ENCODE results near the gene TTC9B.

TTC9B gene

DNA sequence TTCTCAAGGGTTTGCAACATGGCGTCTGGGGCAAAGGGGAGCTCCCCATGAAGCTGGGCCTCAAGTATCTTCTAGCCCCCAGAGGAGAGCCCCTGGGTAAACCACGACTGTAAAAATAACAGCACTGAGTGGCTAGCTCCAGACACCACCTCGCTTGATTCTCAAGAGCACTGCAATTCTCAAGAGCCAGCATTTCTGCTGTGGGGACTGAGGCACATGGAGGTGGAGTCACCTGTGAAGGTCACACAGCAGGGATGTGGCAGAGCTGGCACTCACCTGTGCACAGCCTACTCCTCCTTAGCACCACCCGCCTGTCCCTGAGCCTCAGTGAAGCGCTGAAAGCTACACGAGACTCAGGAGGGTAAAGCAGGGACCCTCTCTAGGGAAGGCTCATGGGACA is 29.0 kb upstream of the TTC9B start:
- DNase-seq: no peak

DNA sequence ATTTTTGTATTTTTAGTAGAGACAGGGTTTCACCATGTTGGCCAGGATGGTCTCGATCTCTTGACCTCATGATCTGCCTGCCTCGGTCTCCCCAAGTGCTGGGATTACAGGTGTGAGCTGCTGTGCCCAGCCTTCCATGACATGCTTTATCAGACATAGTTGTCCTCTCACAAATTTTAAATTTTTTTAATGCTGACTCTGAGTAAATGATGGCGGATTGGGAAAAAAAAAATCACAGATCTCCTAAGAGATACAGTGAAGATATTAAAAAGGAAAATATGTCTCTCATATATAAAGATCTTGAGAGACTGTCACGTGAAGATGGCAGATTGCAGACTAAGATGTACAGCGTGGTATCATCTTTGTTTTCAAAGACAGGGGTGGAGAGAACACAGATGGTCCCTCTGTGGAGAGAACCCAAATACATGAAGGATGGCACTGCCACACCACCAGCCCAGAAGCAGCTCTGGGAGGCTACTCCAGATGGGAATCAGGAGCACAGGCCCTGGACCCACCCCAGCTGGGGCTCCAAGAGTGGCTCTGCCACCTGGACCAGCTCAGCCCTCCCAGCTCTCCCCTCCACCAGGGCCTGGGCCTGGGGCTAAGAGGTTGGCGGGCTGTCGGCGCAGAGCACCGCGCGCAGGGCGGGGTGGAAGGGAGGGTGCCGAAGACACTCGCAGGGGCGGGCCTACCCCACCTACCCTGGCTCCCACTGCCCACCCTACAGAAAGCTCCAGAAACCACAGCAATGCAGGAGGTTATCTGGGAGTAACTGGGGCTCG is 28.3 kb upstream of the TTC9B start:
- no peak for DNase-seq

DNA sequence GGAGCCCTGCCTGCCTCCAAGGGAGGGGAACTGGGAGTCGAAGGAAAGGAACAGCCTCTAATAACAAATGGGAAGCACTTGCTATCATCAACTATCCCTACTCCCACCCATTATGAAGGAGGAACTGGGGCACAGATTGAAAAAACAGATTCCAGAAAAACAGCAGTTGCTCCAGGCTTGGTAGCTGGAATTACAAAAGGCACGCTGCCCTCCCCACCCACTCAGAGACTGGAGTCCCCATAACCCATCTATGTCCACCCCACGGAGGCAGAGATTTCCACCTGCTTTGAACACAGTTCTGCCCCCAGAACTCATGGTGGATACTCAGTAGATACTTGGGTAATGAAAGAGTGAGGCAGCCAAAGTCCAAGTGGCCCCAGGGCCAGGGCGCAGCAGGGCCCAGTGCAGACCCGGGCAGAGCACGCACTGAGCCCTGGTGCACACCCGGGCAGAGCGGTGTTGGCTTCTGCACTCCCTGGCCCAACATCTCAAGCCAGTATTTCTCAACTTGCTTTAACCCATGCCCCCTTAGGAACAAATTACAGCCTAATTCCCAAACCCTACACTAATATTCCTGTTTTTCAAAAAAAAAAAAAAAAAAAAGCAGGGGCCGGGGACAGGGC is 27.4 kb upstream of the TTC9B start:
- DNase-seq: no peak

DNA sequence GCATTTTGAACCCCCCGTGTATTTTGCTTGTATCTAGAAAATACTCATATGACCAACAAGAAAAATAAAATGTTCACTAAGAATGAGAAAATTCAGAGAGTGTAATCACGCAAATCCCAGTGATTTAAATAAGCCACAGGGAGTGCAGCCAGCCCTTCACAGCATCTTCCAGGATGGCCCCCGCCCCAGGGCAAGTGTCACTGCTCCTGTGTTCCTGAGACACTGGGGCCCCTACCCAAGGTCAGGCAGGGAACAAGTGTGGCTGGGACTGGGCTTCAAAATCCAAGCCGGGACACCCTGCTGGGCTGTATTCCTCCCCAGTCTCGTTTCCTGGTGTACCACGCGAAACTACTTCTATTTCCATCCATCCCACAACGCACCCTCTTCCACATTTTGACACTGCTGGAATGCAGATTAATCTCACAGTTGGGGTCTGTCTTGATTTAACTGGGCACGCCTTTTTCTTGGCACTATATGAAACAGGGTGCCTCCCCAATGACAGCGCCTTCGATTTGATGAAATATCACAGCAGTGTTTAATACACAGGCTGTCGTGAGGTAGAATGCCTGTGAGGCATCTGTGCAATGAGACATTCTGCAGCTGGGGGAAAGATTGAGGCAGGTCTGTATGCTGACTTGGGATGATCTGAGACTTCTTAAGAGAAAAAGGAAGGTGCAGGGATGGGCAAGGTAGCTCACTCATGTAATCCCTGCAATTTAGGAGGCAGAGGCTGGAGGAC is 26.6 kb upstream of the TTC9B start:
- DNase-seq: no peak

DNA sequence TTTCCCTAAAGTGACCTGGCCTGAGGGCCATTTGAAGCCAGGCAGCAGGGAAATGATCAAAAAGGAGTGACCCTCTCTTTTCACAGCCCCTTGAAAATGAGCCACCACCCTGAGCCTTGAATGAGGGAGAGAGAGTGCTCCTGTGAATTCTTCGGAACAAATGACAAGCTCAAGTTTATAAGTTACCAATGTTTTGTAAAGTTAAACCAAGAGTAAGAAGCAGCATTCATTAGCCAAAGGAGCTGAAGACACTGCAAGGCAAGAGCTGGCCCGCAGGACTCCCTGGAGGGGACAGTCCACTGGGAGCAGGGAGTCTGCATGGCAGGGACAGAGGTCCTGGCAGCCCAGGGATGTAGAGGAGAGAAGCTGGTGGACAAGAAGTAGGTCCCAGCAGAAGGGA is 25.0 kb upstream of the TTC9B start:
- DNase-seq: no peak

DNA sequence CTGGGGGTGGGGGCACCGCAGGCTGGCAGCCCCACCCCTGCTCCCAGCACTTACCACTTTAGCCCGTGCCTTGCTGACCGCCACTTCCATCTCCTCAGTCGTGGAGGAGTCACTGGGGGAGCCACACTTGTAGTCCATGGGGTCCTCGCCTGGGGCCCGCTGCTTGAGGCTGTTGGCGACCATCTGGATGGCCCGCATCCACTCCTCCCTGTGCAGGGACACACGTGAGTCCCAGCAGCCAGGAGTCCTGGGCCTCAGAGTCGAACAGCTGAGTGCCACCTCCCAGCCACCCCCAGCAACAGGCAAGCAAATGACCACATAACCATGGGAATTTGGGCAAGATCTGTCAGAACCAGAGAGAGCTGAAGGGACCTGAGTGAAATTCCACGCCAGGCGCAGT is 24.3 kb upstream of the TTC9B start:
- no peak for DNase-seq

DNA sequence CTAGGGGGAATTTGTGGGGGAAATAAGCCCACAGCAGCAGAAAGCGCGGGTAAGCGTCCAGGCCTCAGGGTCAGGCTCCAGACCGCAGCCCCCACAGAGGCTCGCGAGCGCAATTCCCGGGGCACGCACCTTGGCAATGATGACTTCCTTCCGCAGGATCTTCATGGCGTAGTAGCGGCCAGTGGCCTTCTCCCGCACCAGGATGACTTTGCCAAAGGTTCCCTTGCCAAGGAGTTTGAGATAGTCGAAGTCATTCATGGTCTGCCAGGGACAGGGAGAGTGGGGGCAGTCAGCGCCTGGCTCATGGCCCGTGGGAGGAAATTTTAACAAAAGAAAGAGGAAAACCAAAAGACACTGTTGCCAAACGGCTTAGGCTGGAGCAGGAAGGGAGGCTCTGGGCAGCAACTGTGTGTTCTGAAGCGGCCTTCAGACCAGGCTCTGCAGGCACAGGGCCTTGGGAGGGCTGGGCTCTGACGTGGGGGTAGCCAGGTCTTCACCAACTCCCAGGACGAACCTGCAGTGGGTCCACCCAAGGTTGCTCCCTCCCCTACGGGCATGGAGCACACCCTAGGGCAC is 23.7 kb upstream of the TTC9B start:
- no peak for DNase-seq

DNA sequence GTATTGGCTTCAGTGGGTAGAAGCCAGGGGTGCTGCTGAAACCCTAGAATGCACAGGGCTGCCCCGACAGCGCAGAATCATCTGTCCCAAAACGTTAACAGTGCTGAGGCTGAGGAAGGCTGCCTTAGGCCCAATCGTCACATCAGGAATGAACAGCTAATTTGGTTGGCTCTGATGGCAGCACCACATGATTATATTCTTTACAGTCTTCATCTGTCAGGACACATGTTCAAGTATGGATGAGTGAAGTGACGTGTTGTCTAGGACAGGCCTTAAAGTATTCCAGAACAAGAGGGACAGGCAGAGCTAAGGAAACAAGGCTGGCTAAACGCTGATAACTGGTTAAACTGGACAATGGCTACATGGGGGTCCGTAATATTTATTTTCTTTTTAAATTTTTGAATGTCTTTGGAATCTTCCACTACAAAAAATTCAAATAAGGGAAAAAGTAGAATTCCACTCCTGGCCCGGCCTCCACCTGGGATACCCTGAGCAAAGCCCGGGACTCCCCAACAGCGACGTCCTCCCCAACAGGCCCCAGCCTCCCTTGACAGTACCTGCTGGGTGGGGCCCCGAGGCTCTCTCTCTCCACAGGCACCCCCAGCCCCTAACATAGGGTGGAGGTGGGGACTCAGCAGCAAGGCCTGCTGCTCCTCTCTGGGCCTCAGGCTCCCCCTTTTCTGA is 23.1 kb upstream of the TTC9B start:
- no peak for DNase-seq

DNA sequence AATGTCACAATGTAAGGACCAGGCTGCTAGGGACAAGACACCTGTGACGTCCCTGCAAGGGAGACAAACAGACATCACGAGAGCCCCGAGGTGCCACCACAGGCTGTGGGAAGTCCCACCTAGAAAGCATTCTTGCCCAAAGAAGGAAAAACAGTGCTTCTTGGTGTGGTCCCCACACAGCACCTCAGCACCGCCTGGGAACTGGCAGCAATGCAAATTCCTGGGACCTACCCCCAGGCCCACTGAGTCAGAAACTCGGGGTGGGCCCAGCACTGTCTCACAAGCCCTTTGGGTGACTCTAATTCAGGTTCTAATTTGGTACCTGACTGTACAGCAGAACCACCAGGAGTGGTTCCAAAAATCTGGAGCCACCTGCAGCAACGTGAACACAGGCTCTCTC is 22.1 kb upstream of the TTC9B start:
- no peak for DNase-seq

DNA sequence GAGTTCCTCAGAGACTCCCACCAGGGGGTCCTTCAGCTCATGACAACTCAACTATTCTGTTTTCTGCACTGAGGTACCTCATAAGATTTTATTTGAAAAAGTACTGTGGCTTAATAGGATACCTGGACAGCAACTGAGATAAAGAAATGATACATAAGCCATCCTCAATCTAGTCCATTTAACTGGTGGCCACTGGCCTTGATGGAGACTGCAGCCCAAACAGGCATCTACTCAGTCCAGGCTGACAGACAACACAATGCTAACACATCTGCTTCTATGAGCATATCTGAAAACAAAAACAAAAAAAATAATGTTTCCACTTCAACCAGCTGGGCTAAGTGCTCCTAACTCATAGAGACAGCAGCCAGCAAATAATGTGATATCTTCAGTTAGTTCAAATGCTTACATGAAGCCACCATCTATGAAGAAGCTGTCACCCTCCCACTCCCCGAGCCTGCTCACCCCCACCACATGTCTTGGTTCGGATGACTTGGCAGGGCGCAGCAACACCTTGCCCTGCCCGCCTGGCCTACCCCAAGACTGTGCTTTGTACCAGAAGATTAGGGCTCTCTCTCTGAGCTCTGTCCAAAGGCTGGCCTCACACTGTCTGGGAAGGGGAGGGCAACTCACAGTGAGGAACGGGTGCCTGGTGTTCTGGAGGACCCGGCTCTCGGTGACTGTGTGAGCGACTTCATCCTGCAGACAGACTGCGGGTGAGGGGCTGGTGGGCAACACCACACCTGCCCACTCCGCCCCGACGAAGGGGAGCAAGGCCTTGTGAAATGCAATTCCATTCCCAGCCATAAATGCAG is 21.4 kb upstream of the TTC9B start:
- no peak for DNase-seq

DNA sequence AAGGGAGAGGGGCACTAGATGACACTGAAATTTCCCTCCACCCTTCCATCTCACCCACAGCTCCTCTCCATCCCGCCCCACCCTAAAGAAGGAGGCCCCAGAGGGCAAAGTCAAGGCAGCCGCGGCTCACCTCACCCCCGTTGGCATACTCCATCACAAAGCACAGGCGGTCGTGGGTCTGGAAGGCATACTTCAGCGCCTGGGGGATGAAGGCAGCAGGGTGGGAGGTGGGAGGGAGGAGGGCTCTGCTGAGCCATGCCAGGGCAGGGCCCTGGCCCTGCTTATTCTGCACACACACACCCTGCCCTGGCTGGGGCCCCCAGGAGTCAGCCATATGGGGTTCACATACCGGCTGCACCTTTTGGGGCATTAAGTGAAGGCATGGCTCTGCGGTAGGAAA is 20.6 kb upstream of the TTC9B start:
- no peak for DNase-seq

DNA sequence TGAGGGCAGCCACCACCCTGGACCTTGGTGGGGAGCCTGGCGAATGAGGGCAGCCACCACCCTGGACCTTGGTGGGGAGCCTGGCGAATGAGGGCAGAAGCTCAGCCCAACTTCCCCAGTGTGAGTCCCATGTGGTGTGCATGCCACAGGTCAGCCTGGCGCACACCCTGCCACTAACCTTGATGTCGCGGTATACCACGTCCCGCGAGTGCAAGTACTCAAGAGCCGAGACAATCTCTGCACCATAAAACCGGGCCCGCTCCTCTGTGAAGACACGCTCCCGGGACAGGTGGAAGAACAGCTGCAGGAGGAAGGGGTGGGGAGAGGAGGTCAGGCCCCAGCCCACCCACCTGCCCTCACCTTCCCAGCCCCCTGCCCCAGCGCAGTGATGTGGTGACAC is 19.6 kb upstream of the TTC9B start:
- DNase-seq: no peak

DNA sequence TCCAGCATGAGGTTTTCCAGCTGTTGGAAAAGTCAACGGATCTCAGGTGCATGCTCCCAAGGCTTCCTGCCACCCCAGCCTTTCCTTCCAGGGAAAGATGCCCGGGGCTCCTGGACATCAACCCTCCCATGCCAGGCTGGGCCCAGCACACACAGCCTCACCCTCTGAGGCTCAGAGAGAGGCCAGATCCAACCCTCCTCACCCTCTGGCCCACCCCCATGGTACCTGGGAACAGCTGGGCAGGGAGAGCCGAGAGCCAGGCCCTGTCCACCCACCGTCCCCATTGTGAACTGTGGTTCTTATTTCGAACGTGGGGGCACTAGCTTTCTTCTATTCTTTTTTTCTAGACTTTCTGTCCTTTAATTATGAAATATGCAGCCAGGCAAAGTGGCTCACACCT is 18.2 kb upstream of the TTC9B start:
- DNase-seq: no peak

DNA sequence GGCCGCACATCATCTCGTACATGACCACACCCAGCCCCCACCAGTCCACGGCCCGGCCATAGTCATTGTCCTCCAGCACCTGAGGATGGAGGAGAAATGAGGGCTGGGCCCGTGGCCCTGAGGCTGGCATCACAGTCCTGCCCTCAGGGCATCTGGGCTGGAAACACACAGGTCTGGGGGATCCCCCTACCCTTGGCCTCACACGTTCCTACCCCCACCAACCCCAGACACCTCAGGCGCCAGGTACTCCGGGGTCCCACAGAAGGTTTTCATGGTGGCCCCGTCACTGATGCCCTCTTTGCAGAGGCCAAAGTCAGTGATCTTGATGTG is 17.8 kb upstream of the TTC9B start:
- no peak for DNase-seq

DNA sequence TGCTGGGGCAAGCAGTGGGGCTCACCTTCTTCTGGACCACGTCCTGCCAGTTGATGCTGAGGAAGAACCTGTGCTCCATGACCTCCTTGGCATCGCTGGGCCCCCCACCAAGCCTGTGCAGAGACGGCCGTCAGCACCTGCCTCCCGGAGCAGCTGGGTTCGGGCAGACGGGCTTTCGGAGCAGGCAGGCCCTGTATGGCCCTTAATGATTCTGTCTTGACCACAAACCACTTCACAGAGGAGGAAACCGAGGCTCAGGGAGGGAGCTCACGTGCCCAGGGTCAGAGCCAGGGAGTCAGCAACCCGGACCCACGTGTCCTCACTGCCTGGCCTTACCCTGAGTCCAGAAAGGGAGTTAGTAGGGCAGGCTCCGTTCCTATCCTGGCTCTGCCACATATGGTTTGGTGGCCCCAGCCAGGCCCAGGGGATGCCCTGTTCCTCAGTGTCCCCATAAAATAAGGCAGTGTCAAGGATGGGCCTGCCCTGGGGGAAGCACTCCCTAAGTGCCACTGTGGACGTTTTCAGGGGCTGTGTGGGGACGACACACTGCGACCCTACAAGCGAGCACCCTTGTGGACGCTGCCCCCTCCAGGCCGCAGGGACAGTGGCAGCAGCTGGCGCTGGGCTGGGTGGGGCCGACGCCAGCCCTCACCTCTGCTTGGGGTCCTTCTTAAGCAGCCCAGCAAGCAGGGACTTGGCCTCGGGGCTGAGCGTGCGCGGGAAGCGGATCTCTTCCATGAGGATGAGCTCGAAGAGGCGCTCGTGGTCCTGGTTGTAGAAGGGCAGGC is 17.2 kb upstream of the TTC9B start:
- DNase-seq: no peak

DNA sequence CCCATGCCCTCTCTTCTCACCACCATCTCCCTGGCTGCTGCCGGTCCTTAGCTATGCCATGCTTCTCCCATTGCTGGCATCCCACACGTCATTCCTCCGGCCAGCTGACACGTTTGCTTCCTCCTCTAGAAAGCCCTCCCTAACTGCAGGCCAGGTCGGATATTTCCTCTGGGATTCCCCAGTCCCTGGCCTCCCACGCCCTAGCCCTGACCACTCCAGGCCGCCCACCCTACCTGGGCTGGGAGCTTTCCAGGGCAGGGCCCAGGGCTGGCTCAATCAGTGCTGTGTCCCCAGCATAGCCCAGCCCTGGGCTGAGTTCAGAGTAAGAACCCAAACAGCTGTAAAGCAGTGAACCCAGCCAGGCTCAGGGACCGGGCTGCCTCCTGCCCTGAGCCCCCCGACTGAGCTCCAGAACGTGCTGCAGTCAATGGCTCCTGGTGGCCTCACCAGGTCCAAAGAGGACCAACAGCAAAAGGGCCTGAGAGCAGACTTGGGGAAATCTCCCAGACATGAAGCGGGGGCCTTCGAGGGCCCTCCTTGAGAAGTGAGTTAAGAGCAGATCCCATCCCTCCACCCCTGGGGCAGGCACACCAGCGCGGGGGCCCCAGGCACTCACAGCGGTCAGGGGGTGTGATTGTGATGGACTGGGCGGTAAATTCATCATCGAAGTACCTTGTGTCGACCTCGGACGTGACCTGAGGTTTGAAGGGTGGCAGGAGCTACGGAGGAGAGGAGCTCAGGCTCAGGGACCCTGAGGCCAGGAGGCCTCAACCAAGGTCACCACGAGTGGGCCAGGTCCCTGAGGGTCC is 16.4 kb upstream of the TTC9B start:
- no peak for DNase-seq

DNA sequence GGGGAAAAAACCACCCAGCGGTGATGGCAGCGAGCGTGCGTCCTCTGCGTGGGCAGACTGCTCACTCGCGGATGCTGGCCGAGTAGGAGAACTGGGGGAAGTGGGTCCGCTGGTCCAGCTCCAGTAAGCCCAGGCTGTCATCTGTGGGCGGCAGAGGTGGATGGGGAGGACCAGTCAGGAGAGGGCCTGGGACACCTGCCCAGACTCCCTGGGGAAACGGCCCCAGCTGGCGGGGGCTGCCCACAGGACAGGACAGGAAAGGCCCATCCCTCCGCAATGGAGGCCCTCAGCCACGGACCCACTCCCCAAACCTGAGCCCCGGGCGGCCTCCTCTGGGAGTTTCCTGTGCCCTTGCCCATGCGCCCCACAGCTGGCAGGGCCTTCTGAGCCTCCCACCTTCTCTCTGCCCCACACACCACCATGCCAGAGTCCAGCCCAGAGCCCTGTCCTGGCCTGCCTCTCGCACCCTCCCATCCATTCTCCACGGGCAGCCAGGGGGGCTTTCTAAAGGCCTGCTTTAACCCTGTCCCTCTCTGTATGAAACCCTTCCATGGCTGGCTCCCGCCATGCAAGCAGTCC is 15.7 kb upstream of the TTC9B start:
- no peak for DNase-seq

DNA sequence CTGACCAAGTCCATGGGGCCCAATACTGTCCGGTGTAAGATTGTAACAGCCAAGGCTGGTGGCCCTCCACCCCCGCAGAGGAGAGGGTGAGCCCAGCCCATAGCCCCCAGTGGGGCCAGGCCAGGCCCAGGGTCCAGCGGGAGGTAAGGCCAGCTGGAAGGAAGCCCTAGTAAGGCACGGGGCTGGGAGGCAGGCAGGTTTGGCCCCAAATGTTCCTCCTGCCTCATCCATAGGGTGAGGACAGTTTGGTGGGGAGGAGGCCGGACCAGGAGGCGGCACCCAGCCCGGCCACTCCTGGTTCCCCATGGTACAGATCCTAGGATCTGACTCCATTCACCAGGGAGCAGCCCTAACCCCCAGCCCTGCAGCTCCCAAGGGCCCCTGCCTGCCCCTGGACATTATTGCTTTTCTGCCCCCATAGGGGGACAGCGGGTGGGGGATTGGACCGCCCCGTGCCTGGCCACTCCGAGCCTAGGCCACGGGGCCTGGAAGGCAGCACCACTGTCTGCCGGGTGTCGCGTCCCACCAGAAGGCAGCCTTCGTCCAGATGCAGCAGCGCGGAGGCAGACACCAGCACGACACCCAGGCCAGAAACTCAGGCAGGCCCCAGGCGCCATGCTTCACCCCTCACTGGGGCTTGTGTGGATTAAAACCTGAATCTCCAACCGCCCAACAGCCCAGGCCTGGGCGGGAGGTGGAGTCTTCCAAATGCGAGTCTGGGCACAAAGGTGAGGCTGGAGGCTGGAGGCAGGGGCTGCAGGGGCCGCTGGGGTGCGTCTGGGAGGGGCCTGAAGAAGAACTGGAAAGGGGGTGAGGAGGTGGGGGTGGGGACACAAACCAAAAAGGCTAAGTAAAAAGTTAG is 15.0 kb upstream of the TTC9B start:
- DNase-seq: no peak

DNA sequence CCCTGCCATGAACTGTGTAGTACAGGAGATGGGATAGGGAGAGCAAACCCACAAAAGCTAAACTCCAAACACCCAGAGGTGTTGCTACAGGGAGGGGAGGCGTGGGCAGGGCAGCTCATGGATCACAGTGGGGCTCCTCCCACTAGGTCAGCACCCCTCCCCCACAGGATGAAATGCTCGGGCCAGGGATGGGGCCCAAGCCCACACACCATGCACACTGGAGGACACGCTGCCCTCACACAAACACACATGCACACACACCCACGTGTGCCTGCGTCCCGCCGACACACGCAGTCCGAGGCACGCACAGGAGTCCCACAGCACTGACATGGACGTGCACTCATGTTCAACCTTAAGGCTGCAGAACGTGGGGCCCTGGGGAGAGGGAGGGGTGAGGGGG is 14.3 kb upstream of the TTC9B start:
- no peak for DNase-seq

All from activated T-cell treated with anti-CD3 and anti-CD28 coated beads for 4 hours (primary cell).